ENCODE results near the gene DCC.

GRCh38 chr18:52894801-52895200 lies 554.8 kb downstream of the DCC start:
- TF ChIP-seq CTCF (IDR thresholded peaks at IDR 0.05) (no peak), POLR2A (IDR thresholded peaks at IDR 0.05) (no peak)

Data from upper lobe of left lung (tissue), 4 donors.